HEK293T (cell line): Measurements from ENCODE around the gene BRICD5.

Experiments
- ARNT ChIP-seq: fragments of 450-650 bp; IDR thresholded peaks from 2 replicates; pipeline ENCODE4 v1.6.1; 2017; ENCODE audit warnings: mild to moderate bottlenecking
- ELF4 ChIP-seq: fragments of 450-650 bp; IDR thresholded peaks from 2 replicates; pipeline ENCODE4 v1.6.1; 2017; ENCODE audit warnings: antibody characterized with exemption
- HDGF ChIP-seq: fragments of 450-650 bp; IDR thresholded peaks from 2 replicates; pipeline ENCODE4 v1.6.1; 2017; ENCODE audit warnings: antibody characterized with exemption, borderline replicate concordance
- SP1 ChIP-seq: fragments of 450-650 bp; IDR thresholded peaks from 2 replicates; pipeline ENCODE4 v1.6.1; 2017
- SUZ12 ChIP-seq: fragments of 450-650 bp; IDR thresholded peaks from 2 replicates; pipeline ENCODE4 v1.6.1; 2016; ENCODE audit warnings: mild to moderate bottlenecking

- TF ChIP-seq ARNT (no peak), ELF4 (no peak), SP1 (no peak), SUZ12 (no peak), HDGF (no peak)
These were observed 22.3 kb downstream of the BRICD5 start for GRCh38 chr16:2188395-2188794.
